ENCODE measurements around the gene ZNF813.
"Not testable (repeated sequence)": the region's sequence is repeated elsewhere in the genome, so short reads cannot be mapped to it uniquely, and the experiment has no call there.

ZNF813 gene

GRCh38 chr19:53455828-53456227, 11.7 kb upstream of the ZNF813 start:
- Histone ChIP-seq H3K4me1 (ENCODE audit: control insufficient read depth, insufficient read depth, low read length, unreplicated experiment) (no peaks in the 10 kb centered on the region), H3K27me3 (ENCODE audit: insufficient read depth, low read length) (no peaks in the 10 kb centered on the region), H3K27ac (ENCODE audit: low read depth, low read length) (no peak overlapping the region), H3K36me3 (ENCODE audit: insufficient read depth, low read length) (peaks cover 41% of the 10 kb centered on the region), H3K4me3 (ENCODE audit: low read depth, low read length) (no peak overlapping the region), H3K79me2 (ENCODE audit: control insufficient read depth, insufficient read depth, low read length, unreplicated experiment) (no peaks in the 10 kb centered on the region), H2AFZ (ENCODE audit: low read length, unreplicated experiment) (no peak overlapping the region)

GRCh38 chr19:53460131-53460721, 7.3 kb upstream of the ZNF813 start:
- not testable (repeated sequence) for H3K36me3 ChIP-seq (ENCODE audit: insufficient read depth, low read length); H3K79me2 ChIP-seq (ENCODE audit: control insufficient read depth, insufficient read depth, low read length, unreplicated experiment); H2AFZ ChIP-seq (ENCODE audit: low read length, unreplicated experiment); H3K4me1 ChIP-seq (ENCODE audit: control insufficient read depth, insufficient read depth, low read length, unreplicated experiment); H3K4me3 ChIP-seq (ENCODE audit: low read depth, low read length); H3K27me3 ChIP-seq (ENCODE audit: insufficient read depth, low read length); H3K27ac ChIP-seq (ENCODE audit: low read depth, low read length)

- H3K36me3 ChIP-seq (ENCODE audit: insufficient read depth, low read length): no peaks in the 10 kb centered on the region
- no peak overlapping the region for H3K4me3 ChIP-seq (ENCODE audit: low read depth, low read length)
- no peak overlapping the region for H2AFZ ChIP-seq (ENCODE audit: low read length, unreplicated experiment)
- H3K27me3 ChIP-seq (ENCODE audit: insufficient read depth, low read length): no peaks in the 10 kb centered on the region
- H3K79me2 ChIP-seq (ENCODE audit: control insufficient read depth, insufficient read depth, low read length, unreplicated experiment): no peaks in the 10 kb centered on the region
- H3K4me1 ChIP-seq (ENCODE audit: control insufficient read depth, insufficient read depth, low read length, unreplicated experiment): no peaks in the 10 kb centered on the region
- no peak overlapping the region for H3K27ac ChIP-seq (ENCODE audit: low read depth, low read length)
Observed at GRCh38 chr19:53461866-53462265, 5.7 kb upstream of the ZNF813 start.

- Histone ChIP-seq H3K4me1 (ENCODE audit: control insufficient read depth, insufficient read depth, low read length, unreplicated experiment) (no peaks in the 10 kb centered on the region), H3K4me3 (ENCODE audit: low read depth, low read length) (no peak overlapping the region), H3K27ac (ENCODE audit: low read depth, low read length) (no peak overlapping the region), H2AFZ (ENCODE audit: low read length, unreplicated experiment) (no peak overlapping the region), H3K27me3 (ENCODE audit: insufficient read depth, low read length) (no peaks in the 10 kb centered on the region), H3K36me3 (ENCODE audit: insufficient read depth, low read length) (no peaks in the 10 kb centered on the region), H3K79me2 (ENCODE audit: control insufficient read depth, insufficient read depth, low read length, unreplicated experiment) (no peaks in the 10 kb centered on the region)
Observed at GRCh38 chr19:53462861-53463260, 4.7 kb upstream of the ZNF813 start.

- Histone ChIP-seq H3K27ac (ENCODE audit: low read depth, low read length) (no peak overlapping the region), H3K4me3 (ENCODE audit: low read depth, low read length) (no peak overlapping the region), H3K36me3 (ENCODE audit: insufficient read depth, low read length) (no peaks in the 10 kb centered on the region), H3K4me1 (ENCODE audit: control insufficient read depth, insufficient read depth, low read length, unreplicated experiment) (no peaks in the 10 kb centered on the region), H3K27me3 (ENCODE audit: insufficient read depth, low read length) (no peaks in the 10 kb centered on the region), H2AFZ (ENCODE audit: low read length, unreplicated experiment) (no peak overlapping the region), H3K79me2 (ENCODE audit: control insufficient read depth, insufficient read depth, low read length, unreplicated experiment) (no peaks in the 10 kb centered on the region)
Observed at GRCh38 chr19:53463263-53463662, 4.3 kb upstream of the ZNF813 start.

- H3K4me1 ChIP-seq (ENCODE audit: control insufficient read depth, insufficient read depth, low read length, unreplicated experiment): no peaks in the 10 kb centered on the region
- H3K36me3 ChIP-seq (ENCODE audit: insufficient read depth, low read length): no peaks in the 10 kb centered on the region
- peak overlapping the region; percentile 88 for H3K4me3 ChIP-seq (ENCODE audit: low read depth, low read length)
- peak overlapping the region; percentile 90 for H2AFZ ChIP-seq (ENCODE audit: low read length, unreplicated experiment)
- no peaks in the 10 kb centered on the region for H3K79me2 ChIP-seq (ENCODE audit: control insufficient read depth, insufficient read depth, low read length, unreplicated experiment)
- no peak overlapping the region for H3K27ac ChIP-seq (ENCODE audit: low read depth, low read length)
- H3K27me3 ChIP-seq (ENCODE audit: insufficient read depth, low read length): no peaks in the 10 kb centered on the region
Observed at GRCh38 chr19:53466726-53467484, 628 bp upstream of the ZNF813 start.

GRCh38 chr19:53468628-53469027, 1.1 kb downstream of the ZNF813 start:
- not testable (repeated sequence) for H2AFZ ChIP-seq (ENCODE audit: low read length, unreplicated experiment); H3K79me2 ChIP-seq (ENCODE audit: control insufficient read depth, insufficient read depth, low read length, unreplicated experiment); H3K27me3 ChIP-seq (ENCODE audit: insufficient read depth, low read length); H3K36me3 ChIP-seq (ENCODE audit: insufficient read depth, low read length); H3K4me1 ChIP-seq (ENCODE audit: control insufficient read depth, insufficient read depth, low read length, unreplicated experiment); H3K27ac ChIP-seq (ENCODE audit: low read depth, low read length)
- H3K4me3 ChIP-seq (ENCODE audit: low read depth, low read length): peak overlapping the region; percentile 88

- no peak overlapping the region for H3K27ac ChIP-seq (ENCODE audit: low read depth, low read length)
Observed at GRCh38 chr19:53471916-53472315, 4.4 kb downstream of the ZNF813 start.

GRCh38 chr19:53474832-53475231, 7.3 kb downstream of the ZNF813 start:
- H3K79me2 ChIP-seq (ENCODE audit: control insufficient read depth, insufficient read depth, low read length, unreplicated experiment); H3K27me3 ChIP-seq (ENCODE audit: insufficient read depth, low read length); H3K36me3 ChIP-seq (ENCODE audit: insufficient read depth, low read length); H3K4me3 ChIP-seq (ENCODE audit: low read depth, low read length); H3K4me1 ChIP-seq (ENCODE audit: control insufficient read depth, insufficient read depth, low read length, unreplicated experiment); H3K27ac ChIP-seq (ENCODE audit: low read depth, low read length); H2AFZ ChIP-seq (ENCODE audit: low read length, unreplicated experiment): not testable (repeated sequence)

More at GRCh38 chr19:53471916-53472315, 4.4 kb downstream of the ZNF813 start:
- H3K4me1 ChIP-seq (ENCODE audit: control insufficient read depth, insufficient read depth, low read length, unreplicated experiment): no peaks in the 10 kb centered on the region
- H3K36me3 ChIP-seq (ENCODE audit: insufficient read depth, low read length): no peaks in the 10 kb centered on the region
- peaks cover 2% of the 10 kb centered on the region for H3K79me2 ChIP-seq (ENCODE audit: control insufficient read depth, insufficient read depth, low read length, unreplicated experiment)
- no peak overlapping the region for H3K4me3 ChIP-seq (ENCODE audit: low read depth, low read length)
- H2AFZ ChIP-seq (ENCODE audit: low read length, unreplicated experiment): no peak overlapping the region
- no peaks in the 10 kb centered on the region for H3K27me3 ChIP-seq (ENCODE audit: insufficient read depth, low read length)

- not testable (repeated sequence) for H2AFZ ChIP-seq (ENCODE audit: low read length, unreplicated experiment); H3K27ac ChIP-seq (ENCODE audit: low read depth, low read length); H3K4me1 ChIP-seq (ENCODE audit: control insufficient read depth, insufficient read depth, low read length, unreplicated experiment); H3K79me2 ChIP-seq (ENCODE audit: control insufficient read depth, insufficient read depth, low read length, unreplicated experiment); H3K36me3 ChIP-seq (ENCODE audit: insufficient read depth, low read length); H3K27me3 ChIP-seq (ENCODE audit: insufficient read depth, low read length); H3K4me3 ChIP-seq (ENCODE audit: low read depth, low read length)
Observed at GRCh38 chr19:53475470-53475869, 7.9 kb downstream of the ZNF813 start.

- peaks cover 11% of the 10 kb centered on the region for H3K36me3 ChIP-seq (ENCODE audit: insufficient read depth, low read length)
- H3K4me1 ChIP-seq (ENCODE audit: control insufficient read depth, insufficient read depth, low read length, unreplicated experiment); H3K27me3 ChIP-seq (ENCODE audit: insufficient read depth, low read length); H3K79me2 ChIP-seq (ENCODE audit: control insufficient read depth, insufficient read depth, low read length, unreplicated experiment); H3K4me3 ChIP-seq (ENCODE audit: low read depth, low read length); H2AFZ ChIP-seq (ENCODE audit: low read length, unreplicated experiment); H3K27ac ChIP-seq (ENCODE audit: low read depth, low read length): not testable (repeated sequence)
Observed at GRCh38 chr19:53483751-53484150, 16.2 kb downstream of the ZNF813 start.

Data from ACC112 (cell line).